OCI-LY7 (cell line): ENCODE measurements around the gene GRM5.
"Not testable (repeated sequence)": the region's sequence is repeated elsewhere in the genome, so short reads cannot be mapped to it uniquely, and the experiment has no call there.

ENCODE experiments used
- EZH2phosphoT487 ChIP-seq: fragments of 200-600 bp; sonication (generic); IDR thresholded peaks from 2 replicates; pipeline ENCODE4 v1.6.1; 2018; ENCODE audit warnings: low read depth, borderline replicate concordance, mild to moderate bottlenecking, mixed run types, antibody characterized with exemption, low read length, moderate library complexity, mixed read lengths
- TF ChIP-seq, protein P1 (sequence below): fragments of 200-600 bp; sonication (generic); conservative IDR thresholded peaks from 2 replicates; pipeline ENCODE4 v1.5.1; 2014; ENCODE audit warnings: mild to moderate bottlenecking, antibody characterized with exemption, low read length, moderate library complexity, mixed read lengths

DNA sequence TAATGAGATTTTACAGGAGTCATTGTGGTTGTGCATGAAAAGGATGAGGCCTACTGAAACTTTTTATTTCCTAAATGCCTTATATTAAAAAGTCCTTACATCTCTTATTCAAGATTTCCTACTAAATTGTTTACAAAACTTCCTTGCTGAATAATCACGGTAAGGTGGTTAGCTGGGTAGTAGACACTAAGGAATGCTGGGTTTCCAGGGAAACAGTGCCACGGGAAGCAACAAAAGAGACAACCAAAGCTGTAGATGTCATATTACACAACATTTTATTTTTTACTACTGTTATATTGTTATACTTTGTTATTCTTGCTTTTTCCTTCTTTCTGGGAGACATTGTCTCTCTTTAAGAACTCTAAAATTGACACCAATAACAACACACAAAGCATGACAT is 36.1 kb downstream of the GRM5 start:
- TF ChIP-seq, protein P1, sequence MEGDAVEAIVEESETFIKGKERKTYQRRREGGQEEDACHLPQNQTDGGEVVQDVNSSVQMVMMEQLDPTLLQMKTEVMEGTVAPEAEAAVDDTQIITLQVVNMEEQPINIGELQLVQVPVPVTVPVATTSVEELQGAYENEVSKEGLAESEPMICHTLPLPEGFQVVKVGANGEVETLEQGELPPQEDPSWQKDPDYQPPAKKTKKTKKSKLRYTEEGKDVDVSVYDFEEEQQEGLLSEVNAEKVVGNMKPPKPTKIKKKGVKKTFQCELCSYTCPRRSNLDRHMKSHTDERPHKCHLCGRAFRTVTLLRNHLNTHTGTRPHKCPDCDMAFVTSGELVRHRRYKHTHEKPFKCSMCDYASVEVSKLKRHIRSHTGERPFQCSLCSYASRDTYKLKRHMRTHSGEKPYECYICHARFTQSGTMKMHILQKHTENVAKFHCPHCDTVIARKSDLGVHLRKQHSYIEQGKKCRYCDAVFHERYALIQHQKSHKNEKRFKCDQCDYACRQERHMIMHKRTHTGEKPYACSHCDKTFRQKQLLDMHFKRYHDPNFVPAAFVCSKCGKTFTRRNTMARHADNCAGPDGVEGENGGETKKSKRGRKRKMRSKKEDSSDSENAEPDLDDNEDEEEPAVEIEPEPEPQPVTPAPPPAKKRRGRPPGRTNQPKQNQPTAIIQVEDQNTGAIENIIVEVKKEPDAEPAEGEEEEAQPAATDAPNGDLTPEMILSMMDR: not testable (repeated sequence)
- TF ChIP-seq EZH2phosphoT487: not testable (repeated sequence)
